HepG2 (cell line): ENCODE measurements around the gene L3MBTL1. TPM values are rescaled to one million over a fixed set of nuclear protein-coding genes. Genes with fewer than 3 reads are reported as not detected.

Experiments used
- ATF6 ChIP-seq: sonication (generic); formaldehyde crosslinking; conservative IDR thresholded peaks from 2 replicates; pipeline ENCODE4 v1.4.0; 2020; ENCODE audit warnings: missing genetic modification reagents
- CCAR2 ChIP-seq: fragments of 200-400 bp; formaldehyde crosslinking; optimal IDR thresholded peaks from 2 replicates; pipeline ENCODE3; 2018; ENCODE audit warnings: low read depth, mild to moderate bottlenecking, low read length, moderate library complexity
- CCDC6 ChIP-seq: sonication (generic); formaldehyde crosslinking; IDR thresholded peaks from 2 replicates; pipeline ENCODE4 v1.8.1; 2022; ENCODE audit warnings: mild to moderate bottlenecking, missing genetic modification reagents, moderate library complexity
- CHD4 ChIP-seq: fragments of 200-600 bp; sonication (generic); IDR thresholded peaks from 2 replicates; pipeline ENCODE4 v1.7.0; 2017; ENCODE audit warnings: mild to moderate bottlenecking, low read length, borderline replicate concordance
- HOXA7 ChIP-seq: sonication (generic); formaldehyde crosslinking; IDR thresholded peaks from 2 replicates; pipeline ENCODE4 v1.8.1; 2022; ENCODE audit warnings: mild to moderate bottlenecking, missing genetic modification reagents, moderate library complexity
- MAFG ChIP-seq: sonication (generic); formaldehyde crosslinking; IDR thresholded peaks from 2 replicates; pipeline ENCODE4 v1.5.1; 2020; ENCODE audit warnings: mild to moderate bottlenecking, missing genetic modification reagents
- MTF1 ChIP-seq: sonication (generic); formaldehyde crosslinking; IDR thresholded peaks from 2 replicates; pipeline ENCODE4 v1.5.0; 2020; ENCODE audit warnings: missing genetic modification reagents
- MXI1 ChIP-seq: IDR thresholded peaks from 3 replicates; pipeline ENCODE4 v1.6.1; 2012; ENCODE audit warnings: low read depth, low read length, inconsistent platforms, borderline replicate concordance
- MYPOP ChIP-seq: sonication (generic); formaldehyde crosslinking; IDR thresholded peaks from 2 replicates; pipeline ENCODE4 v1.8.1; 2023; ENCODE audit warnings: mild to moderate bottlenecking, moderate library complexity, missing genetic modification reagents
- NCOA2 ChIP-seq: sonication (generic); formaldehyde crosslinking; IDR thresholded peaks from 2 replicates; pipeline ENCODE4 v1.8.0; 2022; ENCODE audit warnings: inconsistent platforms
- PCBP1 ChIP-seq: fragments of 200-400 bp; formaldehyde crosslinking; IDR thresholded peaks from 2 replicates; pipeline ENCODE4 v1.6.1; 2017; ENCODE audit warnings: mild to moderate bottlenecking, low read depth, low read length, borderline replicate concordance
- RAD51 ChIP-seq: fragments of 450-650 bp; IDR thresholded peaks from 2 replicates; pipeline ENCODE4 v1.6.1; 2016; ENCODE audit warnings: borderline replicate concordance
- RBAK ChIP-seq: sonication (generic); formaldehyde crosslinking; IDR thresholded peaks from 2 replicates; pipeline ENCODE4 v1.5.1; 2020; ENCODE audit warnings: mild to moderate bottlenecking, missing genetic modification reagents
- RFXANK ChIP-seq: IDR thresholded peaks from 2 replicates; pipeline ENCODE4 v1.6.1; 2016
- SRF ChIP-seq: IDR thresholded peaks from 2 replicates; pipeline ENCODE4 v1.6.1; 2011; ENCODE audit warnings: mild to moderate bottlenecking, low read depth, low read length, moderate library complexity
- TEAD3 ChIP-seq: optimal IDR thresholded peaks from 2 replicates; pipeline ENCODE3; 2016; ENCODE audit warnings: borderline replicate concordance
- ZBTB42 ChIP-seq: sonication (generic); formaldehyde crosslinking; IDR thresholded peaks from 2 replicates; pipeline ENCODE4 v1.5.0; 2020; ENCODE audit warnings: mild to moderate bottlenecking, missing genetic modification reagents
- ZNF225 ChIP-seq: sonication (generic); formaldehyde crosslinking; IDR thresholded peaks from 2 replicates; pipeline ENCODE4 v1.4.0; 2020; ENCODE audit warnings: mild to moderate bottlenecking, missing genetic modification reagents
- ZNF253 ChIP-seq: sonication (generic); formaldehyde crosslinking; IDR thresholded peaks from 2 replicates; pipeline ENCODE4 v1.8.0; 2022; ENCODE audit warnings: mild to moderate bottlenecking, missing genetic modification reagents, borderline replicate concordance
- ZNF256 ChIP-seq: sonication (generic); formaldehyde crosslinking; conservative IDR thresholded peaks from 2 replicates; pipeline ENCODE4 v1.4.0; 2020; ENCODE audit warnings: missing genetic modification reagents
- ZNF543 ChIP-seq: sonication (generic); formaldehyde crosslinking; IDR thresholded peaks from 2 replicates; pipeline ENCODE4 v1.4.0; 2020; ENCODE audit warnings: mild to moderate bottlenecking, missing genetic modification reagents
- ZNF619 ChIP-seq: sonication (generic); formaldehyde crosslinking; IDR thresholded peaks from 2 replicates; pipeline ENCODE4 v1.4.0; 2020; ENCODE audit warnings: mild to moderate bottlenecking, missing genetic modification reagents
- ZNF7 ChIP-seq: IDR thresholded peaks from 2 replicates; pipeline ENCODE4 v1.6.1; 2016; ENCODE audit warnings: missing biosample characterization, missing genetic modification reagents
- ZNF713 ChIP-seq: sonication (generic); formaldehyde crosslinking; IDR thresholded peaks from 2 replicates; pipeline ENCODE4 v1.4.0; 2020; ENCODE audit warnings: mild to moderate bottlenecking, missing genetic modification reagents
- ZNF775 ChIP-seq: sonication (generic); formaldehyde crosslinking; IDR thresholded peaks from 2 replicates; pipeline ENCODE4 v1.4.0; 2020; ENCODE audit warnings: missing genetic modification reagents, mild to moderate bottlenecking, moderate library complexity, borderline replicate concordance
- ZNF800 ChIP-seq: sonication (generic); formaldehyde crosslinking; IDR thresholded peaks from 2 replicates; pipeline ENCODE4 v1.4.0; 2020; ENCODE audit warnings: missing genetic modification reagents
- ZNF879 ChIP-seq: sonication (generic); formaldehyde crosslinking; IDR thresholded peaks from 2 replicates; pipeline ENCODE4 v1.8.1; 2023; ENCODE audit warnings: missing genetic modification reagents
- polyA plus RNA-seq, 8 experiments: library from polyadenylated mRNA; depleted of rRNA in 3 of 8; stranded (reverse) in 7 of 8; unstranded in 1 of 8; fragments of >200 nt; fragmentation: Illumina TruSeq in 4 of 8; extraction: Trizol in 4 of 8; gene quantifications; 2 replicates each; pipeline versions ENCODE4 v1.2.1 to v1.2.3, GENCODE V29; 2011 to 2016; ENCODE audit warnings: low read depth in 4 of 8, missing spikeins in 1 of 8, mixed read lengths in 1 of 8; ENCODE audit not compliant: insufficient read depth in 1 of 8
- total RNA-seq, 5 experiments: library from RNA; depleted of rRNA; stranded (reverse); fragments of >200 nt; fragmentation: Illumina TruSeq; extraction: Trizol; gene quantifications; 2 replicates each; pipeline ENCODE4 v1.2.3, GENCODE V29; 2016; ENCODE audit warnings: low read depth in 1 of 5

Gene L3MBTL1
- total and polyA plus RNA-seq, 2 of the 13 experiments (the other 11 are each of a cell fraction or from before 2014, with no cell fraction given) = 9.0 to 17.8 TPM

GRCh38 chr20:43590392-43591303 is 83.2 kb downstream of the L3MBTL1 start, which contains the start of gene IFT52 (continued):
- 0 out of 2 replicates have a peak, but pooled peaks have one; percentile 15 for TF ChIP-seq ZNF775 (CRISPR knock-in tag)
- no peak for TF ChIP-seq RBAK (CRISPR knock-in tag)
- TF ChIP-seq CHD4 = peak; percentile 33; the same call in 1 of the 2 replicates
- TF ChIP-seq ZNF256 (CRISPR knock-in tag) = peak; percentile 67
- TF ChIP-seq CCDC6 = peak; percentile 72
- no peak for TF ChIP-seq ZNF7 (CRISPR knock-in tag)
- no peak for TF ChIP-seq HOXA7
- no peak for TF ChIP-seq MAFG (CRISPR knock-in tag)
- TF ChIP-seq ZNF713 (CRISPR knock-in tag) = peak; percentile 60; the same call in 1 of the 2 replicates
- TF ChIP-seq ZNF879 (CRISPR knock-in tag) = no peak
- peak; percentile 19 for TF ChIP-seq TEAD3 (CRISPR knock-in tag)
- TF ChIP-seq NCOA2 = peak; percentile 44
- TF ChIP-seq RFXANK (CRISPR knock-in tag) = peak; percentile 75
- peak; percentile 94; the same call in 1 of the 3 replicates for TF ChIP-seq MXI1
- TF ChIP-seq PCBP1 = 0 out of 2 replicates have a peak, but pooled peaks have one; percentile 66
- peak; percentile 92 for TF ChIP-seq ZNF800
- no peak for TF ChIP-seq RAD51
- TF ChIP-seq ZNF225 (CRISPR knock-in tag) = 0 out of 2 replicates have a peak, but pooled peaks have one; percentile 85
- 0 out of 2 replicates have a peak, but pooled peaks have one; percentile 31 for TF ChIP-seq ATF6 (CRISPR knock-in tag)
- TF ChIP-seq ZNF543 (CRISPR knock-in tag) = peak; percentile 86; the same call in 1 of the 2 replicates
- TF ChIP-seq MYPOP (CRISPR knock-in tag) = peak; percentile 97
- no peak; the same call in 1 of the 2 replicates for TF ChIP-seq SRF
- peak; percentile 88 for TF ChIP-seq MTF1
- TF ChIP-seq ZNF619 = peak; percentile 72; the same call in 1 of the 2 replicates
- no peak for TF ChIP-seq ZNF253
- TF ChIP-seq ZBTB42 = peak; percentile 92
- no peak for TF ChIP-seq CCAR2
